Smooth muscle cell (in vitro differentiated cells): ENCODE measurements around the gene PMVK. TPM values are rescaled to one million over a fixed set of nuclear protein-coding genes. Genes with fewer than 3 reads are reported as not detected.

Experiments
- DNase-seq: peaks from one replicate; lab custom pipeline; 2025; ENCODE audit not compliant: unreplicated experiment; lab: John Stamatoyannopoulos, UW
- H2AFZ ChIP-seq: fragments of 200-600 bp; sonication (generic); 2 replicates; pipeline ENCODE4 v1.6.0; 2016; ENCODE audit warnings: antibody characterized with exemption, low read depth, mild to moderate bottlenecking
- H3F3A ChIP-seq: fragments of 200-600 bp; sonication (generic); 2 replicates; pipeline ENCODE4 v1.6.0; 2017; ENCODE audit warnings: antibody characterized with exemption, low read depth
- H3K27ac ChIP-seq: fragments of 200-600 bp; sonication (generic); 2 replicates; pipeline ENCODE4 v1.5.1; 2016; ENCODE audit warnings: low read depth, mild to moderate bottlenecking
- H3K27me3 ChIP-seq: fragments of 200-600 bp; sonication (generic); 2 replicates; pipeline ENCODE4 v1.6.1; 2016; ENCODE audit warnings: low read depth, mild to moderate bottlenecking
- H3K36me3 ChIP-seq: fragments of 200-600 bp; sonication (generic); 2 replicates; pipeline ENCODE4 v1.5.1; 2016; ENCODE audit warnings: low read depth
- H3K4me1 ChIP-seq: fragments of 200-600 bp; sonication (generic); 2 replicates; pipeline ENCODE4 v1.5.1; 2016; ENCODE audit warnings: low read depth
- H3K4me2 ChIP-seq: fragments of 200-600 bp; sonication (generic); 2 replicates; pipeline ENCODE4 v1.6.0; 2016; ENCODE audit warnings: mild to moderate bottlenecking
- H3K4me3 ChIP-seq: fragments of 200-600 bp; sonication (generic); 2 replicates; pipeline ENCODE4 v1.5.1; 2016; ENCODE audit warnings: mild to moderate bottlenecking
- H3K79me2 ChIP-seq: fragments of 200-600 bp; sonication (generic); 2 replicates; pipeline ENCODE4 v1.6.0; 2016; ENCODE audit warnings: low read depth, mild to moderate bottlenecking
- H3K9ac ChIP-seq: fragments of 200-600 bp; sonication (generic); 2 replicates; pipeline ENCODE4 v1.6.0; 2016; ENCODE audit warnings: low read depth
- H3K9me3 ChIP-seq: fragments of 200-600 bp; sonication (generic); replicated peaks from 2 replicates; pipeline ENCODE4 v1.5.1; 2016; ENCODE audit warnings: low read depth
- H4K20me1 ChIP-seq: fragments of 200-600 bp; sonication (generic); 2 replicates; pipeline ENCODE4 v1.6.0; 2016; ENCODE audit warnings: low read depth
- CTCF ChIP-seq: fragments of 200-600 bp; sonication (generic); IDR thresholded peaks from 2 replicates; pipeline ENCODE4 v1.5.1; 2017; ENCODE audit warnings: borderline replicate concordance, mild to moderate bottlenecking, antibody characterized with exemption; ENCODE audit not compliant: insufficient read depth, poor library complexity, severe bottlenecking
- WGBS: methylation state at CpG from one replicate; pipeline ENCODE4 v1.1.7; 2016; ENCODE audit warnings: low lambda C conversion rate; 5-methylcytosine and 5-hydroxymethylcytosine counted together
- polyA plus RNA-seq: library from polyadenylated mRNA; unstranded; fragments of >200 nt; fragmentation: Nextera tagmentation; extraction: Ambion mirVana; gene quantifications from 2 replicates; pipeline ENCODE4 v1.2.1, GENCODE V29; 2016
- total RNA-seq: library from RNA; depleted of rRNA; stranded (reverse); fragments of >200 nt; gene quantifications from 2 replicates; pipeline ENCODE4 v1.2.3, GENCODE V29; 2014

Gene PMVK
- total and polyA plus RNA-seq, 2 experiments from 2014 or later = 6.7 to 31.2 TPM

GRCh38 chr1:154944401-154945159 is 8.1 kb upstream of the PMVK start:
- H3K4me1 ChIP-seq = peaks cover 15% of the 10 kb centered on the region
- no peaks in the 10 kb centered on the region for H3K9me3 ChIP-seq
- DNase-seq = no peak
- H3K27me3 ChIP-seq = no peaks in the 10 kb centered on the region
- H2AFZ ChIP-seq = no peak overlapping the region
- no peak overlapping the region for H3K27ac ChIP-seq
- no peaks in the 10 kb centered on the region for H3K36me3 ChIP-seq
- 71% methylated on average over 9 of the region's 9 CpGs for WGBS
- H4K20me1 ChIP-seq = no peaks in the 10 kb centered on the region
- H3K4me3 ChIP-seq = no peak overlapping the region
- no peak overlapping the region for H3K4me2 ChIP-seq
- H3K79me2 ChIP-seq = no peaks in the 10 kb centered on the region
- no peaks in the 10 kb centered on the region for H3F3A ChIP-seq
- H3K9ac ChIP-seq = no peak overlapping the region
- TF ChIP-seq CTCF = no peak

- no peaks in the 10 kb centered on the region for H4K20me1 ChIP-seq
- no peak overlapping the region for H3K27ac ChIP-seq
- no peaks in the 10 kb centered on the region for H3K79me2 ChIP-seq
- no peaks in the 10 kb centered on the region for H3K9me3 ChIP-seq
- H3K4me2 ChIP-seq = no peak overlapping the region
- no peak overlapping the region for H2AFZ ChIP-seq
- TF ChIP-seq CTCF = peak; percentile 58
- H3K9ac ChIP-seq = no peak overlapping the region
- H3F3A ChIP-seq = no peaks in the 10 kb centered on the region
- WGBS = 40% methylated on average over 5 of the region's 6 CpGs
- H3K4me1 ChIP-seq = peaks cover 15% of the 10 kb centered on the region
- DNase-seq = no peak
- no peak overlapping the region for H3K4me3 ChIP-seq
- no peaks in the 10 kb centered on the region for H3K27me3 ChIP-seq
- no peaks in the 10 kb centered on the region for H3K36me3 ChIP-seq
Observed at GRCh38 chr1:154943649-154944400, 7.3 kb upstream of the PMVK start.

GRCh38 chr1:154941333-154942013 is 5.0 kb upstream of the PMVK start:
- peaks cover 15% of the 10 kb centered on the region for H3K4me1 ChIP-seq
- H3K27me3 ChIP-seq = no peaks in the 10 kb centered on the region
- no peak overlapping the region for H3K9ac ChIP-seq
- no peaks in the 10 kb centered on the region for H4K20me1 ChIP-seq
- no peaks in the 10 kb centered on the region for H3K36me3 ChIP-seq
- H3K9me3 ChIP-seq = no peaks in the 10 kb centered on the region
- H3K4me2 ChIP-seq = no peak overlapping the region
- DNase-seq = no peak
- no peak overlapping the region for H2AFZ ChIP-seq
- H3F3A ChIP-seq = no peaks in the 10 kb centered on the region
- TF ChIP-seq CTCF = no peak
- H3K4me3 ChIP-seq = no peak overlapping the region
- H3K27ac ChIP-seq = no peak overlapping the region
- H3K79me2 ChIP-seq = no peaks in the 10 kb centered on the region
- 76% methylated on average over 5 of the region's 5 CpGs for WGBS
